Activated effector memory CD4-positive, alpha-beta T cell treated with Interleukin-2 at 50 U/mL for 16 hours (primary cell): ENCODE measurements around the gene MRGPRF.

Experiments
- DNase-seq: peaks from one replicate; pipeline ENCODE4 v3.0.0-alpha.2; 2020

Gene MRGPRF

GRCh38 chr11:68960294-68961071, 52.6 kb downstream of the MRGPRF start:
- no peak for DNase-seq

GRCh38 chr11:68959465-68960293, 53.4 kb downstream of the MRGPRF start:
- DNase-seq: no peak

DNA sequence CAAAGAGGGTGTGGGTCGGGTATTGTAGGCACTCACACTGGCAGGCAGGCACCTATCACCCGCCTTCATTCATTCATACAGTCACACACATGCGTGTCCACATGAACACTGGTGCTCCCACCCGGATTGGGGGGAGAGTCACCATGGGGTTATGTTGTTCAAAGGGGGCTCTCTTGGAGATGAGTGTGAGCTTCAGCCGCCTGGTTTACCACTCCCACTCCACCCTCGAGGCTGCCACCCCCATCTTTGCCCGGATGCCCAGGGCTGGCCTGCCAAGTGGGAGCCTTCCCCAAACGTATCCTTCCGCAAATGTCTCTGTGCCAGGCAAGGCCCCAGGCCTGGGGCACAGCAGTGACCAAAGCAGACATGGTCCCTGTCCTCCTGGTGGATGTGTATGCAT, 54.8 kb downstream of the MRGPRF start:
- no peak for DNase-seq

- DNase-seq: no peak
Observed at GRCh38 chr11:68956547-68957254, 56.3 kb downstream of the MRGPRF start.

DNA sequence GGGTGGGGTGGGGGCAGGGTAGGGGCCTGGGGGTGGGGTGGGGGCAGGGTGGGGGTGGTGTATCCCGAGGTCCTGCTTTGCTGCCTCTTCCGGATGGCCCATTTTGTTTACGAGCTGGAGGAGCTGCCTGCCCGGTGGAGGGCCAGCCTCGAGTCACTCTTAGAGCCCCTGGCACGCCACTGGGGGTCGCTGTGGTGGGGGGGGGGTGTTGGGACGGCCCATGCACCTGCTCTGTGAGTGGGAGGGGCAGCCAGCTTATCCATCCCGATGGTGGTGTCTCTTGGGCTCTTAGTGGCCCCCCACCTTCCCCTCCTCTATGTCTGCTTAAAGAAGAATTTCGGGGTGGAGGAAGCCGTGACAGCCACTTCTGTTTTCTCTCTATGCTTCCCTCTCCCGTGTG, 56.9 kb downstream of the MRGPRF start:
- peak; percentile 8 for DNase-seq

GRCh38 chr11:68955607-68955958, 57.5 kb downstream of the MRGPRF start:
- DNase-seq: no peak

GRCh38 chr11:68954836-68955606, 58.0 kb downstream of the MRGPRF start:
- DNase-seq: no peak
